ENCODE measurements around the gene TMEM47. TPM values are rescaled to one million over a fixed set of nuclear protein-coding genes. Genes with fewer than 3 reads are reported as not detected.
A peak's percentile ranks its signal among the peaks of the same experiment; 100 is the strongest.

Gene TMEM47
- total and polyA plus RNA-seq, 2 of the 4 experiments (the other 2 are of a cell fraction), result 51.5 to 105 TPM

- Histone ChIP-seq H2BK5ac (ENCODE audit: low read depth, low read length, poor library complexity, severe bottlenecking) (peak overlapping the region; percentile 1), H4K91ac (ENCODE audit: insufficient read depth, low read depth, low read length) (peak overlapping the region; percentile 6; the same call in 1 of the 2 replicates), H3K4me2 (ENCODE audit: low read depth, low read length) (peak overlapping the region; percentile 97), H4K5ac (ENCODE audit: low read depth, low read length) (no peak overlapping the region), H2BK120ac (ENCODE audit: low read depth, low read length) (0 out of 2 replicates have a peak overlapping the region, but pooled peaks have one; percentile 24), H2BK15ac (ENCODE audit: low read depth, low read length) (no peak overlapping the region), H3K27ac (ENCODE audit: insufficient read depth, low read length) (peak overlapping the region; percentile 14; the same call in 1 of the 2 replicates), H3K18ac (ENCODE audit: low read depth, low read length) (peak overlapping the region; percentile 3), H3K79me1 (ENCODE audit: low read depth in 1 of 2, low read length in 2 of 2) (0 out of 4 replicates have a peak, but pooled peaks cover 0 to 3% of the 10 kb centered on the region in 2 experiments), H4K20me1 (ENCODE audit: insufficient read depth, low read length) (peaks cover 18% of the 10 kb centered on the region; the same call in 1 of the 2 replicates), H3K56ac (ENCODE audit: extremely low read depth, insufficient read depth, low read length) (no peak overlapping the region), H3K27me3 (ENCODE audit: control insufficient read depth, insufficient read depth, low read length) (no peaks in the 10 kb centered on the region), H2AK9ac (replicated peaks; ENCODE audit: low read depth, low read length, poor library complexity) (no peak overlapping the region), H3K14ac (replicated peaks; ENCODE audit: low read depth, low read length) (no peak overlapping the region; the same call in 1 of the 2 replicates), H3K36me3 (ENCODE audit: control insufficient read depth, insufficient read depth, low read length) (no peaks in the 10 kb centered on the region), H4K8ac (ENCODE audit: low read depth in 2 of 2, low read length in 2 of 2) (no peak overlapping the region; a peak in 1 of 4 replicates), H3K4ac (ENCODE audit: low read depth, low read length) (peak overlapping the region; percentile 14; the same call in 1 of the 2 replicates), H3K23ac (ENCODE audit: low read depth, low read length) (peak overlapping the region; percentile 42; the same call in 1 of the 2 replicates), H3K4me3 (ENCODE audit: insufficient read depth, low read depth, low read length) (peak overlapping the region; percentile 99), H2AK5ac (ENCODE audit: low read depth, low read length) (no peak overlapping the region), H2AFZ (replicated peaks; ENCODE audit: low read length, poor library complexity) (no peak overlapping the region), H3K9me3 (ENCODE audit: control insufficient read depth, insufficient read depth, low read length) (no peaks in the 10 kb centered on the region), H3K4me1 (ENCODE audit: control insufficient read depth, insufficient read depth, low read length) (peaks cover 1% of the 10 kb centered on the region; the same call in 1 of the 2 replicates), H3K9ac (ENCODE audit: low read depth, low read length) (peak overlapping the region; percentile 47), H3K9me1 (ENCODE audit: insufficient read depth, low read length) (no peaks in the 10 kb centered on the region), H2BK20ac (ENCODE audit: low read depth, low read length) (no peak overlapping the region)
- ATAC-seq (ENCODE audit: low read depth), result no peak
- no peak for DNase-seq
- in situ Hi-C loops (cut with MboI; ENCODE audit: low sequenced_read_pairs), result no loop called here
- POLR2A ChIA-PET (ENCODE audit: unreplicated experiment), result no interaction called here
- no CpG with 5 or more reads among the region's 6 CpGs for WGBS, 2 experiments (ENCODE audit: extremely low coverage in 2 of 2, insufficient read length in 1 of 2)
- peak; percentile 36 for TF ChIP-seq CEBPB (IDR thresholded peaks at IDR 0.05; ENCODE audit: low read depth, low read length)
- TF ChIP-seq BHLHE40 (IDR thresholded peaks at IDR 0.05; ENCODE audit: low read depth, low read length), result no peak
- intact Hi-C loops (cut with micrococcal nuclease), result loop anchor here (2.0 to 10.0 kb wide), 3 partner anchors 161 to 438 kb away; no protein-coding TSS in a partner anchor
- dilution Hi-C loops (cut with HindIII; ENCODE audit: low sequenced_read_pairs, unreplicated experiment), result no loop called here
- BruUV-seq (replicated peaks), result no TSS peak
- CTCF ChIA-PET, result interaction anchor here (0.6 kb wide), 1 partner anchor 1808 kb away, joined by 7 read pairs; no protein-coding TSS in a partner anchor
These were observed 3.3 kb downstream of the TMEM47 start for GRCh38 chrX:34653811-34654210.

All from IMR-90 (cell line).